HG03354 (cell line): ENCODE results near the gene SRSF5.
"Not testable (repeated sequence)": the region's sequence is repeated elsewhere in the genome, so short reads cannot be mapped to it uniquely, and the experiment has no call there.

Experiments used
- ATAC-seq: cut with Tn5 transposase; IDR thresholded peaks from one replicate; pipeline ENCODE4 v1.9.1; 2021; ENCODE audit warnings: mild to moderate bottlenecking; ENCODE audit not compliant: unreplicated experiment, poor library complexity, severe bottlenecking

The SRSF5 gene

DNA sequence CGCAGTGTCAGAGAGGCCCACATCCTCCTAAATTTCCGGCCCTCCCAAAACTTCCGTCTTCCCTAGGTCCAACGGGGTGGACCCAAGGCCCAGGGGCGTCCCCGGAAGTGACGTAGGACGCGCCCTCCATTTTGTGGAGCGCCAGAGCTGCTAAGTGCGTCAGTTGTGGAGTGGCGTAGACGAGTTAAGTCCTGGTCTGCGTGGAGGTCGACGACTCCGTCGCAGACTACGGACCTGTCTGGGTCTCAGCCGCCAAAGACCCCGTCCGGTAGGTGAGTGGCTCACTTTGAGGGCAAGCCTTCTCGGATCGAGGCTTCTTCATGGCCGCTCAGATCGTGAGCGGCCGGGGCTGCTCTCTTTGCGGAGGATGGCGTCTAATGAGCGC, at the start of gene SRSF5:
Gene SRSF5 (plus strand): TSS at position 159 of the 385 bp plus-strand sequence. CDS start 1,015 bp downstream, outside the sequence.
- ATAC-seq, result peak; percentile 79

DNA sequence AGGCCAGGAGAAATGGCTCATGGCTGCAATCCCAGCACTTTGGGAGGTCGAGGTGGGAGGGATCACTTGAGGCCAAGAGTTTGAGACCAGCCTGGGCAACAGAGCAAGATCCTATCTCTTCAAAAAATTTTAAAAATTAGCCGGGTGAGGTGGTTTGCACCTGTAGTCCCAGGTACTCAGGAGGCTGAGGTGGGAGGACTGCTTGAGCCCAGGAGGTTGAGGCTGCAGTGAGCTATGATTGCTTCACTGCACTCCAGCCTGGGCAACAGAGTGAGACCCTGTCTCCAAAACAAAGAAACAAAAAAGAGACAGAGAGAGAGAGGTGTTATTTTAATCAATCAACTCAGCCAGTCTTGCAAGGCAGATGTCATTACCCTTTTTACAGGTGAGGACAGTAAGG, 48.3 kb upstream of the SRSF5 start:
- ATAC-seq, result not testable (repeated sequence)

DNA sequence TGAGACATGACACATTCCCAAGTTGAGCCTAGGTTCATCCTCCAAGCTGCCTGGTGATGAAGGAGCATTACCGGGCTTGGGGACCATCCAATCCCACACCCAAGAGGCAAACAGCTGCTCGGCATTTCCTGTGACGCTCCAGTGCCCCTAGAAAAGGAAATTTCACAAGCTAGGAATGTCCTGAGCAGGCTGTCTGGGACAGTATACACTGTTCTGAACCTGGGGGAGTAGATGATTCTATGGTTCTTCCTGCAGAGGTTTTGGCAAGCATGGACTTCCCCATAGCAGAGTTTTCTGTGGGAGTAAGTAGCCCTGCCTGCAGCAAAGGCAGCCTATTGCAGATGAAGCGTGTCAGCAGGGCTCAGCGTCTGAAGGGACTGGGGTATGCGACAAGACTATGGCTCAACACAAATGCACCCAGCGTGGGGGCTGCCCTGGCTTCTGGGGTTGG, 47.4 kb upstream of the SRSF5 start:
- no peak for ATAC-seq

DNA sequence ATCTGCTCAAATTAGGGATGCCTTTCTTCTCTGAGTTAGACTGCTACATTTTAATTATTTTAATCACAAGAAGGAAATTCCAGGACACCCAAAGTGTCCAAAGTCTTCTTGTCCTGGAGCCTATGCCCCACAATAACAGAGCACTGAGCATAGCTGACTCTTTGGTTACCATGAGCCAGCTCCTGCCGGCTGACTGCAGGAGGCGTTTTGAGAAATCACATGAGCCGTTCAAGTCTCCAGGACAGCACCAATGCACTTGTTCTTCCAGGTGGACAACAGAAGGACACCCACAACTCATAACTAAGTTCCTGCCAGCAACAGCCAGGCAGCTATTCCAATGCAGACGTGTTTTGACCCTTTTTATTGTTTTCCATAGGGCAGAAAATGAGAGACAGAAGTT, 46.0 kb upstream of the SRSF5 start:
- no peak for ATAC-seq

DNA sequence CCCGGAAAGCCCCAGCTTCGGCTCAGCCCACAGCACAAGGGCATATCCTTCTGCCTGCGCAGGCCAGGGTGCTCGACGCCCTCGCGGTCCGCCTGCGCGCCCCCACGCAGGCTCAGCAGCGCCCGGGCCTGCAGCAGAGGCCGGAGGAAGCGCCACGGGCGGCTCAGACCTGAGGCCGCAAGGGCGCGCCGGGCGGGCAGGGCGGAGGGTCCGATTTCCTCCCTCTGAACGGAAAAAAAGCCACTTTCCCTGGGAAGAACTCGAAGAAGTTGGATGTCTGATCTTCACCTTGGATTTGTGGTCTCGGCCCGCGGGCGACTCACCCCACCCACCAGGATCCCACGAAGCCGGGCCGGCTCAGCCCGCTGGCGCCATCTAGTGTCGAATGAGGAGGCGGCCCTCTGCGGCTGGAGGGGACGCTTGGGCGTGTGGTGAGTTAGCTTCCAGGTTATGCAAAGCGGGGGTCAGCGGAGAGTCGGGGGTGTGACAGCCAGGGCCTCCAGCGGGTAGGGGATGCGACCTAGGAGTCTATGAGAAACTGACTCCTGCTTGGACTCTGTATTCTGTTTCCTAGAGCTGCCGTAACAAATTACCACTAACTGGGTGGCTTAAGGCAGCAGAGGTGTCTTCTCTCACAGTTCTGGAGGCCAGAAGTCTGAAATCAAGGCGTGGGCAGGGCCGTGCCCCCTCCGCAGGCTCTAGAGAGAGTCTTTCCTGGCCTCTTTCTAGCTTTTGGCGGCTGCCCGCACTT, 40.0 kb upstream of the SRSF5 start:
- ATAC-seq, result peak; percentile 92

DNA sequence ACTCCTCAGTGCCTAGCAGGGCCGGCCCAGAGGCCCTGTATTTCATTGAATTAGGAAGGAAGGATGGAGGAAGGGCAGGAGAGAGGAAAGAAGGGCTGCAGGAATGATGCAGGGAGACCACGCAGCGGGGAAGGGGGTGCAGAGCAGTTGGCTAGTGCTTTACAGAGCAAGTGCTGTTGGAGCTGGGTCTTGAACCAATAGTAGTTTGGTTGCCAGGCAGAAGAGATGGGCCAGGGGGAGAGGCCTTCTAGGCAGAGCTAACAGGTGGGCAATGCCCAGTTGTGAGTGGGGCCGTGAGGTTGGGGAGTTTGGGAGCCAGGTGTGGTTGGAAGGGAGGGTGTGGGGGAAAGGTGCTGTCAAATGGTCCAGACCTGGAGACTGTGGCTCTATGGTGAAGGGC, 39.1 kb upstream of the SRSF5 start:
- no peak for ATAC-seq

DNA sequence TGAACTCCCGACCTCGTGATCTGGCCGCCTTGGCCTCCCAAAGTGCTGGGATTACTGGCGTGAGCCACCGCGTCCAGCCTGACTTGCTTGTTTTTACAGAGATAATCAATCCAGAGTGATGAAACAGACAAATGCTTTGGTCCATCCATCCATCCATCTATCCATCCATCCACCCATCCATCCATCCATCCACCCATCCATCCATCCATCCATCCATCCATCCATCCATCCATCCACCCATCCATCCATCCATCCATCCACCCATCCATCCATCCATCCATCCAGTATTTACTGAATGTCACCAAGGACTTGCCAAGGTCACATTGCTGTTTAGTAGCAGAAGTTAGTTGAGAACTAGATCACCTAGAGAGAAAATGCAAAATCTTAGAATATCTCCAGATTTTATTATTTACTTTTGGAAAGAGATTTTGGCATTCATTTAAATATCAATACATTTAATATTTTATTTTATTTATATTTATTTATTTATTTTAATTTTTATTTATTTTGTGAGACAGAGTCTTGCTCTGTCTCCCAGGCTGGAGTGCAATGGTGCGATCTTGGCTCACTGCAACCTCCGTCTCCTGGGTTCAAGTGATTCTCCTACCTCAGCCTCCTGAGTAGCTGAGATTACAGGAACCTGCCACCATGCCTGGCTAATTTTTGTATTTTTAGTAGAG, 34.9 kb upstream of the SRSF5 start:
- ATAC-seq, result not testable (repeated sequence)

DNA sequence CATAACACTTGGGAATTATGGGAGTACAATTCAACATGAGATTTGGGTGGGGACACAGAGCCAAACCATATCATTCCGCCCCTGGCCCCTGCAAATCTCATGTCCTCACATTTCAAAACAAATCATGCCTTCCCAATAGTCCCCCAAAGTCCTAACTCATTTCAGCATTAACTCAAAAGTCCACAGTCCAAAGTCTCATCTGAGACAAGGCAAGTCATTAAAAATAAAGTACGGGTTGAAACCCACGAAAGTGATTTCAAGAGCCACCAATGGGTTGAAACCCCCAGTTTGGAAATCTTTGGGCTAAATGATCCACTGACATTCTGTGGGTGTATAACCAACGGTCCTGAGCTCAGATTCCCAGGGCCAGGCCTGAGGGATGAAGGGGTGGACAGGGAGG, 30.5 kb upstream of the SRSF5 start:
- not testable (repeated sequence) for ATAC-seq

DNA sequence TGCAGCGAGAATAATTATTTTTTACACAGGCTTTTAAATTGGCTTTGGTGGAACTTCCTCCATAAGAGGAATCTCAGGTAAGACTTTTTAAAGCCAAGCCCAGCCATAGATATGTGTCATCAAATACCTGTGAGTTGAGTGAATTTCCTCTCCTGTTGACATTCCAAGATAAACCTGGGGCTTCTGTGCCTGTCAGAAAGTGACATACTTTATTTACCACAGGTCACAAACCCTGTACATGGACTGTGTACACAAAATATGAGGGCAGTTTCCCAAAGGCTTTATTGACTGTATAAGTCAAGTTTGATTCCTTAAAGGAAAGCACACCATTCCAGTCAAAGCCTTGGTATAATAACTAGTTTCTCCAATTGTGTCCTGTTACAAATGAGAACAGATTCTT, 25.9 kb upstream of the SRSF5 start:
- ATAC-seq, result no peak

DNA sequence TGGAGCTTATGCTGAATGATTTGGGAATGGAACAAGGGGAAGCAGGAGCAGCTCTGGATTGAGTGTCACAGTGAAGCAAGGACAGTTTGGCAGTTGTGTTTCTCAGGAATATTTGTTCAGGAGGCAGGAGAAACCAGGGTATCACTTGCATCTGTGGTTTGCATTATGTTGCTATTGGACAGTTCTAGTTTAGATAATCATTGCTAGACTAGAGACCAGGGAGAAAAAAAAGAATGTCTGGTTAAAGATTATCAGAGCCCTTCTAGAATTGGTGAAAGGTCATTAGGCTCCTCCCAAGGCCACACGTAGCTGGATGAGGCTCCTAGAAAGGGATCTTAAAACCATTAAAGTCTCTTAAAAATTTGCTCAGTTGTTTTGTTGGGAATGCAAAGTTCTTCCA, 17.0 kb upstream of the SRSF5 start:
- peak; percentile 66 for ATAC-seq

DNA sequence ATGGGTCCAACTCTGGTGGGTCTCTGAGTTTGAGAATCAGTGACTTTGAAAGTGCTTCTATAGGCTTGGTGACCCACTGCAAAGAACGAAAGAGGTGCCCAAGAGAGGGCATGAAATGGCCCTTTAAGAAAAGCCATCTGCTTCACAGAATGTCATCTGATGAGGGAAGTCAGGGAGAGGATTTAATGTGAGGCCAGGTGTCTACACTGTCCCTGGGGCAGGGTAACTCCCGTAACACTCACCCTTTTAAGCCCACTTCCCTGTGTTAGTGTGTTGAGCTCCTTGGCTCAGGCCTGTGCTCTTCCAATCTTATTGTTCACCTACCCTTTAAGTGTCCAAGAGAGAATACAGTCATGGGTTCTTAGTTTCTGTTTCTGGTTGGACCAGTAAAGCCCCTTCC, 16.4 kb upstream of the SRSF5 start:
- no peak for ATAC-seq

DNA sequence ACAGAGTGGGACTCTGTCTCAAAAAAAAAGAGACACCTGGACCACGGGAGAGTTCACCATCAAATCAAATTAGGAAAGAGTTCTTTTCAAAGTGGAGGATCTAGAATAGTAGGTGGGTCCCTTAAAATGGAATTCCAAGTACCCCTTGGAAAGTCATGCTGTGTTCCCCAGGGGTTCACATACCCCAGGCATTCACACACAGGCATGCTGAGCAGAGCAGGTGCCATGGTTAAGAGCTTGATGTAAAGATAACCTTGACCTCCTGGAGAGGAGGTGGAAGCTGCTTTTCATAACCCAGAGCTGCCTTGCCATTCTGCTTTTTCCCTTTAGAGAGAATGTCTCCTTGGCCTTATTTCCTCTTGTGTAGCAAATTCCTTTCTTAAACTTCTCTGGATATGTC, 14.2 kb upstream of the SRSF5 start:
- ATAC-seq, result no peak

DNA sequence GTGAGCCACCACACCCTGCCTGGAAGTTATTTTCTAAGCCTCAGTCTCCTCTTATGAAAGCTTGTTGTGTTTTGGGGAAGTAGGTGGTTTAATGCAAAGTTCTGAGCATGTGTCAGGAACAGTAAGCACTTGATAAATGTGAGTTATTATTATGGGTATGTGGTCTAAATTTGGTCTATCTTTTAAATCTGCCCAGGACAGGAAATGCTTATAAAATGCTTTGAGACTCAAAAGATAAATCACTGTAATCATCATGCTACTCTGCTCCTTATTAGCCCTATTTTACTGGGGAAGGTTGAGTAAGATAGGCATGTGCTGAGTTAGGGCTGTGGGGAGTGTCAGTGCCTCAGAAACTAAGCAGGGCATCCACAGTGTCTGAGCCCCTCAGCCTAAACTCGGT, 13.1 kb upstream of the SRSF5 start:
- no peak for ATAC-seq

DNA sequence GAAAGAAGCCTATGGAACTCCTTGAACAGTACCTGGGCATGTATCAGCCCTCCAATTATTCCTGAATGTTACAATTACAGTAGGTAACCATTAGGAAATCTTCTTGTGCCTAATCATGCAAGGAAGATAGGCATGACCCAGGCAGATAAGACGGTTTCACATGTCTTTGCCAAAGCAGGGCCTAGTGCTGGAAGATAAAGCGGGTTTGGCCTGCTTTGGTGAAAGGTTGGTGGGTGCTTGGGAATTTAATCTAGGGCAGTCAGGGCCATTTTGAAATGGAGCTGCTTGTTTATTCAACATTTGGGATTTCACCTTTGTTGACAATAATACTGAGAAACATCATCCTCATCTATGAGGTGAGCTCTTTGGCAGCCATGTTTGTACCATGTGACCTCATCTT, 12.5 kb upstream of the SRSF5 start:
- no peak for ATAC-seq

DNA sequence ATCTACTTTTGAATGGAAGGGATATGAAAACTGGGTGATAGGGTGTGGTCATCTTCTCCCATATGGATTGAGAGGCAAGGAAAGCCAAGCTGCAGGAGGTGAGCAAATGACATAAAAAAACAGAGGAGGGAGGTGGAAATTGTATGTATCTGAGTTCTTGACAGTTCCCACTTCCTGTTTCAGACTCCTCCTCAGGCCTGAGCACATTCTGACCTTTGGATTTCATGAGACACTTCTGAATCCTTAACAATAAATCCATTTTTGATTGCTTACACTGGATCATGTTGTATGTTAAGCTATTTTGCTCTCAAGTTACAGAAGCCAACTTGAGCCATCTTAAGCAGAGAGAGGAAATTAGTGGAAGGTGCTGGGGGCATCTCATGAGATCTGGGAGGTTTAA, 11.6 kb upstream of the SRSF5 start:
- no peak for ATAC-seq

DNA sequence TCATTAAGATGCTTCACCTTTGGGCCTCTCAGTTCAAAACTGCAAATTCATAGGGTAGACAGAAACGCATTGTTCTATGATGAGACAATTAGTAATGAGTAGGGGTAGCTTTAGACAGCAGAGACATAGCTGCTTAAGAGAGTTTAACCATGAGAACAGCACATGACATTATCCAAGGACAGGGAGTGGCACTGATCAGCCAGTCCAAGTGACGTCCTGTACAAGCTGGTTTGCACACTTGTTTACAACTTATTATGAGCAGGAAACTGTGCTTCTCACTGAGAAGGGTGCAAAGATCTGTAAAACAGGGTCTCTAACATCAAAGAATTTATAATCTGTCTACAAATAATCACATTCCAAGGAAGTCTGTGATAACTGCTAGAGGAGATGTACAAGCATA, 11.2 kb upstream of the SRSF5 start:
- ATAC-seq, result no peak

DNA sequence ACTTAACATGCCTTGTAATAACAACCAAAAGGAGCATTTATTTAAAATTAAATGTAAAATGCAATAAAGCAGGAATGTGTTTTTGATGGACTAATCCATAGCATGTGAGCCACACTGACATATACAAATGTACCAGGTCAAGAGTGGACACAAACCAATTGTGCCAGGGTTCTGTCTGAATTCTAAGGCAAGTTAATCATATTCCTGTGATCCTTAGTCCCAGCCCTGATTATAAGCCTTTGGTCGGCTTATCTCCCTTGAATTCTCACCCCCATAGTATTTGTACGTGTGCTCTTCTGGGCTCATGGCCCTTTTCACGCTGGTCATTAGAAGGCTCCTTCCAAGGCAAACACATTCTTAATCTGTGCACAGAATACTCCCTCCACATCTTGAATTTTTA, 10.6 kb upstream of the SRSF5 start:
- ATAC-seq, result no peak

DNA sequence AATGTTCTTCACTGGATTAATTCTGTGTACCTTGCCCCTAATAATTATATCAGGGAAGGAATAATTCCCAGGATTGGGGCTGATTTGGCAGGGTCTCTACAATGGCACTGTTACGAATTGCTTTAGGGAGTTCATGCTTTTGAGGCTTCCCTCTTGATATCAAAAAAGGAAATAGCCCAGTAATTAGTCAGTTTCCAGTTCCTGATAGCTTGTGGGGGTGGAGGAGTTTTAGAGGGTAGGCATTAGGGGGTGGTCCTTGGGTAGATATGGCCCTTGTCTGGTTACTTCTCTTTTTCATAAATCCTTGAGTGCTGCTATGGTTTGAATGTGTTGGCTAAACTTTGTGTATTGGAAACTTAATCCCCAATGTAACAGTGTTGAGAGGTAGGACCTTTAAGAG, 6.1 kb upstream of the SRSF5 start:
- no peak for ATAC-seq

DNA sequence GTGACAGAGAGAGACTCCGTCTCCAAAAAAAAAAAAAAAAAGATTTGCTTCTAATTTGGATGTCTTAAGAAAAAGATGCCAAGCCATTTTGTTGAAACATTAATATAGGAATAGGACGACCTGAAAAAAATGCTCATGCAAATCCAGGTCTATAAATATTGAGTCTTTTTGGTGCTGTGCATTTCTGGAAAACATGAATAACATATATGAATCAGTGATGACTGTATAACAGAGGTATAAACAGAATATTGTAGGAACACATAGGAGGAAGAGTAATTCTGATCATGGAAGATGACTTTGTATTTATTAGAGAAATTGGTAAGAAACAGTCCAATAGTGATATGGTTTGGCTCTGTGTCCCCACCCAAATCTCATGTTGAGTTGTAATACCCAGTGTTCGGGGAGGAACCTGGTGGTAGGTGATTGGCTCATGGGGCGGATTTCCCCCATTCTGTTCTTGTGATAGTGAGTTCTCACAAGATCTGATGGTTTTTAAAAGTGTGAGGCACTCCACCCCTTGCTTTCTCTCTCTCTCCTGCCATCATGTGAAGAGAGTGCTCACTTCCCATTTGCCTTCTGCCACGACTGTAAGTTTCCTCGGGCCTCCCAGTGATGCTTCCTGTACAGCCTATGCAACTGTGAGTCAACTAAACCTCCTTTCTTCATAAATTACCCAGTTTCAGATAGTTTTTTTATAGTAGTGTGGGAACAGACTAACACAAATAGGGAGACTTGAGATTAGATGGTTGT, 3.0 kb upstream of the SRSF5 start:
- no peak for ATAC-seq

DNA sequence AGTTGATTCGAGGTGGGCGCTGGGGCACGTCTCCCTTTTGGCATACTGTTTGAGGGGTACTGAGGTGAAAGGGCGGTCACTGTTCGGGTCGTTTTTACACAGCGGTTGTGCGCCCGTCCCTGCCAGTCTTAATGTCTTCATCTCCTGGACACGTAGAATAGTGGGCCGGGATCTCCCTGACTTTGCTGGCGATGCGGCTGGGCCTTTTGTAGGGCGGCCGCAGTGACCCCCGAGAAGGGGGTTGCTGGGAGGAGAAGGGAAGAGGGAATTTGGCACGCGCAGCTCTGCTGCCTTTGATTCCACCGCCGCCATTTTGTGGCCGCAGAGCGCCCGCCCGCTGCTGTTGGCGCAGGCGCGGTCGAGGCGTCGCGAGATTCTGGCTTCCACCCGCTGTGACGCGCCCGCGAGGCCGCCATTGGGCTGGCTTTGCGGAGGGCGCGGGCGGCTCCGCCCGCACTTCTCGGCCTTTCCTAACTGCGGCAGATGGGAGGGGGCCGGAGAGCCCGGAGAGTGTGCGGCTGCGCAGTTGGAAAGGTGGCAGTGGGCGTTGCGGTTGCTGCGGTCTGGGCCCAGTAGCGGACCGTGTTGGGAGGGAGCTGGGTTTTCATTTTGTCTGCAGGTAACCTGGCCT, 542 bp downstream of the SRSF5 start:
- ATAC-seq, result peak; percentile 76
